HG03159 (cell line): ENCODE measurements around the gene PLA2G4A.

Source experiments
- ATAC-seq: cut with Tn5 transposase; IDR thresholded peaks from one replicate; pipeline ENCODE4 v1.9.1; 2021; ENCODE audit warnings: mild to moderate bottlenecking, moderate library complexity; ENCODE audit not compliant: unreplicated experiment

The PLA2G4A gene

DNA sequence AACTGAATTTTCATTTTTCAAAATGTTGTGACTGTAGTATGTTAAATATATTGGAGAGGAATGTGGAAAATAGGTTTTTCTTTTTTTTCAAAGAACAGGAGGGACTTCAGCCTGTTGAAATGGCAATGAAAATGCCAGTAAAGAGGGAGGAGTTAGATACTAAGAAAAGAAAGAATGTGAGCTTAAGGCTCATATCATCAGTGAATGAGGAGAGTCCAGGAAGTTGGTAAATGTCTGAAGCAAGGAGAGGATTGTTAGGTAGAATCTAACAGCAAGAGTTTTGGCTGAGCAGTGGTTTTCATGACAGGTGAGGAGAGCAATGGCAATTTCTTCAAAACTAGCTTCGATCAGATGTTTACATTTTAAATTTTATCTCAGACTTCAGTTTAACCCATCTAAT, 43.0 kb downstream of the PLA2G4A start:
- no peak for ATAC-seq

DNA sequence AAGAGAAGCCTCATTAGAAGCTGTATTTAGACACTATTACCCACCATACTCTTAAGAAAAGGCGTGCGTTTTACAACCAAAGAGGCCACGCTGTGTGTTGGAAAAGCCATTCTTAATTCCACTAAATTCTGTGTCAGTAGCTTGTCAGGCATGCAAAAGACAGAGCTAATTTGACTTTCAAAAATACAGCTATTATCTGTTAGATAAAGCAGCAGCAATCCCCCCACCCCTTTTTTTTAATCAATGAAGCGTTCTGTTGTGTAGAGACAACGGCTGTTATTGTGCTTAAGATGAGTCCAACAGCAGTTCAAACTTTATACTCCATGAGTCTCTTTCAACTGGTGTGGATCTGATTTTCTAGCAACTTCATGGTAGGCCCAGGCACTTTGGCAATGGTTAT, 43.5 kb downstream of the PLA2G4A start:
- no peak for ATAC-seq

DNA sequence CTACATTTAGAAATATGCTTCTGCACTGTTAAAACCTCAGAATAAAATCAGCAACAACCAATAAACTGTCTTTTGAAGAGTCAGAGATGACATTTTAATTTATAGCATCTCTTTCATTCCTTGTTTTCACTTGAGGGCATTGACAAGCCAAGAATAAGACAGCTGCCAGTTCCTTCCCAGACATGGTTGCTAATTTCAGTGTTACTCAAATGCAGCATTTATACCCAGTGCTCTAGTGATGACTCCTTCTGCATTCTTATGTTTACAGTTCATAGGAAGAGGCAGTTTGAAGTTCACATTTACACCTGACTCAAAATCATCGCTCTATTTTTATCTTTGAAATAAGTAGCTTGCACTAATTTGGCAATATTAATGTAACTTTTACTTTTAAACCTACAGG, 44.9 kb downstream of the PLA2G4A start:
- no peak for ATAC-seq

DNA sequence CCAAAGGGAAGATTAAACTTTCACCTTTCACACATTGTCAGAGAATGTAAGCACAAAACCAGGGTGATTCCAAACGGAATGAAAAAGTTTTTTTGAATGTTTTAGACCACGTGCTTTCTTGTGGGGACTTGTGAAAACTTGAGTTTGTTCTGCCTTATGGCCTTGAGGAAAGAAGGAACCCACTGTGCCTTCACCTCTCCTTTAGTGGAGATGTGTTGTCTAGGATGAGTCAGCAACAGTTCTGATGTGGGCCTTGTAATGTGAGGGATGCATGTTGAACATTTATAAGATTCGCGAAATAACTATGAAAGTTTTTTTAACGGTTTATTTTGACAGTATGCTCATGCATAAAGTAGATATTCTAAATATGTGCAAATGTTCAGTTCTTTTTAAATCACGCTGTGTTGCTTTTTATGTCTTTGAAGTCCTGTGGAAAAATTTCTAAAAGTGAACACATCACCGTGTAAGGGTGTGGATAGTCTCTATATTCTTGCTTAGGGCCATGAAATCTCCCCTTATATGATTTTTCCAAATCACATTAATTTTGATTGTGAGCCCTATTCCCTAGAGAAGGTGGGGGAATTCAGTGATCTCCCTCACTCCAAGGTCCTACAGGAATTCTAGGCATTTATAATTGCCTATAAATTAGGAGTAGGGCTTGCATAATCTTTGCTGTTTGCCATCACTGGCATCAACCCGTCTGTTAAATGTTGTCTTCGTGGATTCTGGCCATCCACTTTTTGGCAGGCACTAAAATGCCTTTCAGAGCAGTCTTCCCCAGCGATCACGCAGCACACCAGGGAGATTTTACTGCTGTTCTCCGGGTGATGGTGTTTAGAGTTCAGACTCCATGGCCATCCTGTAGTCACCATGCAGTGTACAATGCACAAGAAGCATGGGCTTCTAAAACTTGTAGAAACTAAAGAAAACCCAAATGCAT, 47.4 kb downstream of the PLA2G4A start:
- ATAC-seq = no peak

GRCh38 chr1:186878356-186878755, 49.6 kb downstream of the PLA2G4A start:
- no peak for ATAC-seq

GRCh38 chr1:186880982-186881381, 52.2 kb downstream of the PLA2G4A start:
- no peak for ATAC-seq

GRCh38 chr1:186882372-186883134, 53.8 kb downstream of the PLA2G4A start:
- no peak for ATAC-seq

DNA sequence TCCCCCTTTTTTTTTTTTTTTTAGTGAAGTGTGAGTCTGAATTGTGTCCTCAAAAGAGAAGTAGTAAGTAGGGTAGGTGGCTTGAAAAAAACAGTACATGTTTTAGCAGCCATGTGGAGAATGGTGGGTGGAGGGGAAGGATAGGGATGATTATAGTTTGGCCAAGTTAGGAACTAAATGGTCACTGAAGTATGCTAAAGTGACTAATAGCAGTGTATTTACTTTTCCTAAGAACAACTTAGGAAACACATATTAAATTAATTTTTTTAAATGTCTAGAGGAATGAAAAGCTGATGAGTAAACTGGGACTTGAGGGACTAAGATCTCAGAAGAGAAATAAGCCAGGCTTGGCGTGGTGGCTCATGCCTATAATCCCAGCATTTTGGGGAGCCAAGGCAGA, 55.5 kb downstream of the PLA2G4A start:
- ATAC-seq = no peak

GRCh38 chr1:186887203-186887602, 58.5 kb downstream of the PLA2G4A start:
- ATAC-seq = no peak

GRCh38 chr1:186888367-186888766, 59.6 kb downstream of the PLA2G4A start:
- ATAC-seq = no peak

GRCh38 chr1:186892936-186893335, 64.2 kb downstream of the PLA2G4A start:
- ATAC-seq = no peak

- ATAC-seq = no peak
Observed at GRCh38 chr1:186894415-186894814, 65.7 kb downstream of the PLA2G4A start.

GRCh38 chr1:186896211-186896610, 67.5 kb downstream of the PLA2G4A start:
- no peak for ATAC-seq

- no peak for ATAC-seq
Observed at GRCh38 chr1:186897008-186897407, 68.3 kb downstream of the PLA2G4A start.

DNA sequence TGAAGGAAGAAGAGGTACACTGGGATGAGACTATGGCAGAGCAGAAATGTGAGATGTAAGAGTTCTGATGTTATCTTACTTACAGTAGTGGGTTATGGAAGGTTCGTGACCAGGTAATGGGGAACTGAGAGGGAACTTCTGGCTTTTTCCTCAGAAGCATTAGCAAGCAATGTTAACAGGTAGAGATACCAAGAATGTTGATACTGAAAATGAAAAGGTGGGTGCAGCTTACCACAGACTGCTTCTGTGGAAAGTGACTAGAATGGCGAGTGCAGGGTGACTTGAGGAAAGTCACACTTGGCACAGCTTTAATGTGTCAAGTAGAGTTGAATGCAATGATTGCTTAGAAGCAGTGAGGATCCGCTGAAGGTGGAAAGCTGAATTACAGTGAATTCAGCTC, 70.8 kb downstream of the PLA2G4A start:
- peak; percentile 88 for ATAC-seq

DNA sequence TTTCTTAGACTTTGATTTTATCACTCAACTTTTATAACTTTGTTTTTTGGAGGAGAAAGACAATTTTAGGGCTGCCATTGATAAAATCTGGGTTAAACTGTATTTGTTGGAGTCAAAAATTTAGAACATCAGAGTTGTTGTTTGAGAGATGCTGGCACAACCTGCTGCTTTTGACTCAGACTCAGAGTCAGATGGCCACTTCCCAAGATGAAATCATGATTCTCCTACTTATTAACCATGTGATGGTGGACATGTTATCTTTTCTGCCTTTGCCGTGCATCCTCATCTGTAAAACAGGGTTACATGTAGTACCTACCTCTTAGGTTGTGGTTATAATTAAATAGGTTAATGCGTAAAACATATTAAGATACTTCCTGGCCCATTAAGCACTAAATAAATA, 71.2 kb downstream of the PLA2G4A start:
- peak; percentile 7 for ATAC-seq

- no peak for ATAC-seq
Observed at GRCh38 chr1:186900539-186901237, 71.9 kb downstream of the PLA2G4A start.

GRCh38 chr1:186901631-186902030, 72.9 kb downstream of the PLA2G4A start:
- no peak for ATAC-seq

DNA sequence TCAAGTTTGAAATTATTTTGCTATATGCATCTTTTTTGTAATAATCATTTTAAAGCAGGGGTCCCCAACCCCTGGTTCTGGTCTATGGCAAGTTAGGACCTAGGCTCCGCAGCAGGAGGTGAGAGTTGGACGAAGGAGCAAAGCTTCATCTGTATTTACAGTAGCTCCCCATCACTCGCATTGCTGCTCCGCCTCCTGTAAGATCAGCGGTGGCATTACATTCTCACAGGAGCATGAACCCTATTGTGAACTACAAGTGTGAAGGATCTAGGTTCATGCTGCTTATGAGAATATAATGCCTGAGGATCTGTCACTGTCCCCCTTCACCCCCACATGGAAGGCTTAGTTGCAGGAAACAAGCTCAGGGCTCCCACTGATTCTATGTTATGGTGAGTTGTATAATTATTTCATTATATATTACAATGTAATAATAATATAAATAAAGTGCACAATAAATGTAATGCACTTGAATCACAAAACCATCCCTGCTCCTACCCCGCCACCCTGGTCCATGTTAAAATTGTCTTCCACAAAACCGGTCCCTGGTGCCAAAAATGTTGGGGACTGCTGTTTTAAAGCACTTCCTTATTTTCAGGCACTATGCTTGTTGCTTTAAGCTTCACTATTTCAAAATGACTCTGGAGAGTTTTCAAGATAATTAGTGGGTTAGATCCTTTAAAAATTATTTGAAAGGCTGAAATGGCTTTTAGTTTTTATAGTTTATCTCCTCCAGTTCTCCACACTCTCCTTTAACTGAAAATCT, 74.8 kb downstream of the PLA2G4A start:
- ATAC-seq = no peak

DNA sequence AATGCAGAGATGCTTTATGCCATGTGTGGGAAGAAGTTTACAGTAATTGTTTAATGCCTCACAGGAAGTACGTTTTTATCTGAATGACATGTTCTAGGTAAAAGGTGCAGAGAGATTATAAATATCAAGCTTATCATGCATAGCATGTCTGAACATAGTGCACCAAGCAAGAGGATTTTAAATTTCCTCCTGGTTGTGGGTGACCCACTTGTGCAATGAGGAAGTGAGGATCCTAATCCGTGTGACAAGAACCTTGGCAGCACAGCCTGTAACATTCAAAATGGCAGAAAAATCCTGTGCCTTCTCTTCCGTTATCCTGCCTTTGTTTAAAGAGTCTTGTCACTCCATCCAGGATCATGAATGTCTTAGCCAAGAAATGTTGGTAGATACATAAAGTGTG, 75.6 kb downstream of the PLA2G4A start:
- no peak for ATAC-seq

DNA sequence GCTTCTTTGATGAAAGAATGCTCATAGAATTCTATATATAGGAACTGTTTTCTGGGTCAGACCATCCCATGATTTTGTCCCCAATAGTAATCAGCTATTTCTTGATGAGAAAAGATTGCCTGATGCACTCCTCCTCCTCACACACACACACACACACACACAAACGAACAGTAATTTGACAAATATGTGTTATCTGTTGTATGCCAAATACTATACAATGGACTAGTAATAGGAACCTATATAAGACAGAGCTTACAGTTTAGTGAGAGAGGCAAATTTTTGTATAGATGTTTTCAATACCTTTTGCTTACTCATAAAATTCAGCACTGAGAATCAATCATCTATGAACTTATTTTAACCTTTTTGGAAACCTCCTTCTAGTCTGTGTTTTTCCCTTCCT, 76.8 kb downstream of the PLA2G4A start:
- ATAC-seq = no peak
